Thoracic aorta (tissue), 2 donors: ENCODE measurements around the gene TMEM121B. TPM values are rescaled to one million over a fixed set of nuclear protein-coding genes. Genes with fewer than 3 reads are reported as not detected.

Experiments used
- ATAC-seq: fragments of 150-250 bp; one replicate; pipeline ENCODE4 v1.8.0; 2017; ENCODE audit warnings: low read depth; ENCODE audit not compliant: insufficient number of reproducible peaks, low FRiP score
- DNase-seq: peaks from one replicate; pipeline ENCODE4 v3.0.0-alpha.2; 2020; ENCODE audit warnings: low spot score
- H3K27ac ChIP-seq, 2 donors: fragments of 200-600 bp; sonication (generic); 1 replicate in 1 of 2; 2 replicates in 1 of 2; pipeline ENCODE4 v1.5.1; 2016; ENCODE audit warnings: mild to moderate bottlenecking in 2 of 2, moderate library complexity in 2 of 2
- H3K27me3 ChIP-seq: fragments of 200-600 bp; sonication (generic); replicated peaks from 2 replicates; pipeline ENCODE4 v1.6.0; 2016; ENCODE audit warnings: mild to moderate bottlenecking; ENCODE audit not compliant: insufficient read depth
- H3K36me3 ChIP-seq: fragments of 200-600 bp; sonication (generic); one replicate; pipeline ENCODE4 v1.5.1; 2016
- H3K4me1 ChIP-seq, 2 donors: fragments of 200-600 bp; sonication (generic); 1 replicate in 1 of 2; 2 replicates in 1 of 2; pipeline versions ENCODE4 v1.5.1 to v1.6.0; 2016; ENCODE audit warnings: low read depth in 2 of 2, mild to moderate bottlenecking in 1 of 2; ENCODE audit not compliant: control insufficient read depth in 1 of 2
- H3K4me3 ChIP-seq: fragments of 200-600 bp; sonication (generic); 2 replicates; pipeline ENCODE4 v1.5.1; 2016; ENCODE audit warnings: mild to moderate bottlenecking
- H3K9me3 ChIP-seq: fragments of 200-600 bp; sonication (generic); 2 replicates; pipeline ENCODE4 v1.5.1; 2016
- total RNA-seq, 2 donors: library from RNA; depleted of rRNA; stranded (reverse); fragments of >200 nt; gene quantifications; one replicate each; pipeline versions ENCODE4 v1.1.0 to v1.2.3, GENCODE V29; 2016
- TF ChIP-seq, protein P1 (sequence below): fragments of 200-600 bp; sonication (generic); IDR thresholded peaks from one replicate; pipeline ENCODE4 v1.5.1; 2019; ENCODE audit warnings: antibody characterized with exemption

TMEM121B gene
- total RNA-seq, 2 donors from 2014 or later: 1.1 to 2.0 TPM

DNA sequence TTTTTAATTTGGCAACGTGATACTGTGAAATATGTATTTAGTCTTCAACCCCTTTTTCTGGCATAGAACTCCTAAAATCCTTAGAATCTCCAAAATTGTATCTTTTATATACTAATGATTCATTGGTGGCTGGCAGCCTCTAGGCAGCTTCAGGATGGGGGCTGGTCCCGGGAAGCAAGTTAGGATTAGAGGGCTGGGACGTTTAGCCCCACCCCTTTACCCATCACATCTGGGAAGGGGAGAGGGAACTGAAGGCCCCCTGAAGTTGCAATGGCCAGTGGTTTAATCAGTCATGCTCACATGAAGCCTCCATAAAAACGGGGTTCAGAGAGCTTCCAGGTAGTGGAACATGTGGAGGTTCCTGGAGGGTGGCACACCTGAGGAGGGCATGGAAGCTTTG is 29.3 kb downstream of the TMEM121B start:
- no peaks in the 10 kb centered on the region for H3K27me3 ChIP-seq
- H3K9me3 ChIP-seq: no peaks in the 10 kb centered on the region
- H3K36me3 ChIP-seq: no peaks in the 10 kb centered on the region
- no peak for ATAC-seq
- TF ChIP-seq, protein P1, sequence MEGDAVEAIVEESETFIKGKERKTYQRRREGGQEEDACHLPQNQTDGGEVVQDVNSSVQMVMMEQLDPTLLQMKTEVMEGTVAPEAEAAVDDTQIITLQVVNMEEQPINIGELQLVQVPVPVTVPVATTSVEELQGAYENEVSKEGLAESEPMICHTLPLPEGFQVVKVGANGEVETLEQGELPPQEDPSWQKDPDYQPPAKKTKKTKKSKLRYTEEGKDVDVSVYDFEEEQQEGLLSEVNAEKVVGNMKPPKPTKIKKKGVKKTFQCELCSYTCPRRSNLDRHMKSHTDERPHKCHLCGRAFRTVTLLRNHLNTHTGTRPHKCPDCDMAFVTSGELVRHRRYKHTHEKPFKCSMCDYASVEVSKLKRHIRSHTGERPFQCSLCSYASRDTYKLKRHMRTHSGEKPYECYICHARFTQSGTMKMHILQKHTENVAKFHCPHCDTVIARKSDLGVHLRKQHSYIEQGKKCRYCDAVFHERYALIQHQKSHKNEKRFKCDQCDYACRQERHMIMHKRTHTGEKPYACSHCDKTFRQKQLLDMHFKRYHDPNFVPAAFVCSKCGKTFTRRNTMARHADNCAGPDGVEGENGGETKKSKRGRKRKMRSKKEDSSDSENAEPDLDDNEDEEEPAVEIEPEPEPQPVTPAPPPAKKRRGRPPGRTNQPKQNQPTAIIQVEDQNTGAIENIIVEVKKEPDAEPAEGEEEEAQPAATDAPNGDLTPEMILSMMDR: no peak
- no peak overlapping the region for H3K27ac ChIP-seq
- no peak for DNase-seq
- H3K4me1 ChIP-seq: peaks cover 2 to 3% of the 10 kb centered on the region in 2 donors
- no peak overlapping the region for H3K4me3 ChIP-seq

DNA sequence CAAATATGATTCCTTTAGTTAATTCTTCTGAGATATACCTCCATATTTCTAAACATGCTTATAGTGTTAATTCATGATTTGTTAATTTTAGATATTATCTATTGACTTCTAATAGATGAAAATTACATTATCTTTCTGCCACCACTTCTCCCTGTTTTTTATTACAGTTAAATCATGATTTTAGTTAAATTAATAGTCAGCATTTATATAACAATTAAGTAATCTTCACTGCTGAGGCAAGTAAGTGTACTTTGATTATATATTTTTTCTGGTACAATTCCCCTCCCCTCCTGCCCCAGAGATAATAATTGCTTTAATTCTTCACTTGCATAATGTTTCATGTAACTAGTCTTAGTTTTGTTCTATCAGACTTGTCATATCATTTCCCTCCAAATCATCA is 30.6 kb downstream of the TMEM121B start:
- TF ChIP-seq, protein P1: no peak
- Histone ChIP-seq H3K36me3 (no peaks in the 10 kb centered on the region), H3K9me3 (no peaks in the 10 kb centered on the region), H3K4me1 (peaks cover 13 to 16% of the 10 kb centered on the region in 2 donors), H3K4me3 (no peak overlapping the region), H3K27me3 (no peaks in the 10 kb centered on the region), H3K27ac (no peak overlapping the region)
- ATAC-seq (no peak), DNase-seq (no peak)

DNA sequence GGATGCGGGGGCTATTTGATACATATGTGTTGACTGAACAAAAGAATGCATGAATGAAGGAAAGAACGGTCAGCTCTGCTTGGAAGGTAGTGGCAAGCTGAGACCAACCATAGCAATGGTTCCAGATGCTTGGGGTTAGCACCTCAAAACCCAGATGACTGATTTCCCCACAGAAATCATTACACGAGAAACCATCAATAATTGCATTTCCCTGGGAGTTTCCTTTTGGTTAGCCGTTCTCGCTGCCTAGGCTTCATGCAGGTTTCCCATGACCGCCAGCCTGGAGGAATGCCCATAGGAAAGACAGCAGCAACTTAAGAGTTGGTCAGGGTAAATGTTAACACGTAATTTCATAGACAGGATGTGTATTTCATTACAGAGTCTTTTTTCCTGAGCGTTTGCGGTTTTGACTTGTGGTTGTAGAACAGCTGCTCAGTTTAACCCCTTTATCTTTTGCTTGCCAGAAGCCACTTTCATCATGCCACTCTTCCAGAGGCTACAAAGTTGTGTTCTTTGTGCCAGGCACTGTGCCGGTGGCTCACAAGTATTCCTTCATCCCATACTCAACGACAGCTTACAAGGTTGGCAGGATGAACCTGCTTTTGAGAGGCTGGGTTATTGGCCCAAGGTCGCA is 33.5 kb downstream of the TMEM121B start:
- Histone ChIP-seq H3K27me3 (no peaks in the 10 kb centered on the region), H3K9me3 (no peaks in the 10 kb centered on the region), H3K36me3 (no peaks in the 10 kb centered on the region), H3K4me3 (peak overlapping the region; percentile 98), H3K4me1 (peaks cover 13 to 24% of the 10 kb centered on the region in 2 donors), H3K27ac (no peak overlapping the region)
- no peak for DNase-seq
- no peak for ATAC-seq
- TF ChIP-seq, protein P1: no peak

DNA sequence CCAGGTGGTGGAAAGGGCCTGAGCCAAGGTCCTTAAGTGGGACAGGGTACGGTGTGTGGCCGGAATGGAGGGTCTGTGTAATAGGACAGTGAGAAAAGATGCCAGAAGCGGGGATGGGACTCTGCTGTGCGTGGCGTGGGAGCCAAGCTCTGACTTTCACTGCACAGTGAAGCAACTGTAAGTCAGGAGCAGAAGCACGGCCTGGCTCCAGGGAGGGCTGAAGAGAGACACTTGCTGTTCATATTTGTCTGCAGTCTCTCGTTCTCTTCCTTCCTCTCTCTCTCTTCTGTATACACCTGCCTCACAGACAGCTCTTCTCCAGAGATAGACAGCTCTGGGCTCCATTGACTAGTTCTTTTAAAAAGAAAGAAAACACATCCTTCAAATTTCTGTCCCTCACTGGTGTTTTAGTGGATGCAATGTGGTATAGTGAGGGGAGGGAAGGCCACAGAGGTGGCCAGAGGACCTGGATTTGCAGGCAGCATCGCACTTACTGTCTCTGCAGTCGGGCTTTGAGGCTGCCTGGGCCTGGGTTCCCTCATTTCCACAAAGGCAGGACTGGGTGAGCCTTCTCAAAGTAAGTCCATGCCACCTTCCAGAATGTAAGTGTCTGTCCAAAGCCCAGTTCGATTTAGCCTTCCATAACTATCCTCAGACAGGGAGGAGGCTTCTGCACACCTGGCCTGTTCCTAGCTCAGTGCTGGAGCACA is 34.2 kb downstream of the TMEM121B start:
- H3K4me1 ChIP-seq: peaks cover 13 to 24% of the 10 kb centered on the region in 2 donors
- no peaks in the 10 kb centered on the region for H3K27me3 ChIP-seq
- no peaks in the 10 kb centered on the region for H3K36me3 ChIP-seq
- H3K4me3 ChIP-seq: peak overlapping the region; percentile 98
- ATAC-seq (no peak), DNase-seq (no peak)
- no peak overlapping the region for H3K27ac ChIP-seq
- TF ChIP-seq, protein P1: no peak
- no peaks in the 10 kb centered on the region for H3K9me3 ChIP-seq

DNA sequence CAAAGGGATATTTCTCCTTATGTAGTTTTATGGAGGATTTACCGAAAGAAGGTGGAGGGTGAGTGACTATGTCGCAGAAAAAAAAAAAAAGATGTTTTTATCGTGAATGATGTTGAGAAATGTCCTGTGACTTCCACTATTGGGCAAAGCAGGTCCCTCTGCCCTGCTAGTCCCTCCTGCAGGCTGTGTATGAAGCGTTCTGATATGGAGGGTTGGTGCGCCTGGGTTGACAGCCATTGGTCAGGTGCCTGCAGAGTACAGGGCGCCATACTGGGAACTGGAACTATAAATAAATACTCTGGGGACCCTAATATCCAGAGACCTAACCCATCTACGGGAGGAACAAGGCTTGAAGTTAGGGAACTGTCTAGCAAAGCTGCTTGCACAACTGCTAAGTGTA is 34.9 kb downstream of the TMEM121B start:
- Histone ChIP-seq H3K9me3 (no peaks in the 10 kb centered on the region), H3K27ac (no peak overlapping the region), H3K4me1 (peaks cover 13 to 24% of the 10 kb centered on the region in 2 donors), H3K4me3 (peak overlapping the region; percentile 98), H3K27me3 (no peaks in the 10 kb centered on the region), H3K36me3 (no peaks in the 10 kb centered on the region)
- ATAC-seq (no peak), DNase-seq (no peak)
- TF ChIP-seq, protein P1: no peak
